Endothelial cell of umbilical vein (primary cell): Measurements from ENCODE around the gene SEMG1. TPM values are rescaled to one million over a fixed set of nuclear protein-coding genes. Genes with fewer than 3 reads are reported as not detected.

ENCODE experiments used
- BruUV-seq: library from RNA; stranded (reverse); fragments of 400-500 nt; replicated peaks from 2 replicates; lab custom pipeline; 2021; lab: Mats Ljungman, UMichigan
- CTCF ChIA-PET: fragments of 300-600, 350-600 bp; sonication (Branson Sonifier 250); formaldehyde crosslinking; loops from one replicate; lab custom pipeline; 2021; ENCODE audit warnings: antibody characterized with exemption, inconsistent platforms; lab: Charles Lee
- POLR2A ChIA-PET: fragments of 300-600, 350-600 bp; sonication (Branson Sonifier 250); formaldehyde crosslinking; loops from one replicate; lab custom pipeline; 2021; ENCODE audit warnings: antibody characterized with exemption, inconsistent platforms; lab: Charles Lee
- DNase-seq: peaks from one replicate; pipeline ENCODE4 v3.0.0-alpha.2; 2011; ENCODE audit warnings: low read depth, low spot score
- FAIRE-seq: peaks from 2 replicates; lab custom pipeline; 2011; peaks lifted over from hg19 to GRCh38; lab: Jason Lieb, UNC
- H2AFZ ChIP-seq: 2 replicates; pipeline ENCODE4 v1.6.0; 2012; ENCODE audit warnings: low read depth, low read length, control low read depth, inconsistent platforms
- H3K27ac ChIP-seq: 2 replicates; pipeline ENCODE4 v1.5.1; 2011; ENCODE audit warnings: low read depth, mild to moderate bottlenecking, control low read depth, low read length, moderate library complexity; ENCODE audit not compliant: insufficient read depth
- H3K27me3 ChIP-seq, 2 experiments: 2 replicates each; pipeline versions ENCODE4 v1.6.0 to v1.6.1; 2011; ENCODE audit warnings: low read length in 2 of 2, mixed read lengths in 1 of 2; ENCODE audit not compliant: control insufficient read depth in 2 of 2, insufficient read depth in 2 of 2
- H3K36me3 ChIP-seq, 2 experiments: 2 replicates in 1 of 2; 3 replicates in 1 of 2; pipeline ENCODE4 v1.5.1; 2011; ENCODE audit warnings: low read length in 2 of 2, mild to moderate bottlenecking in 1 of 2, moderate library complexity in 1 of 2; ENCODE audit not compliant: control insufficient read depth in 2 of 2, insufficient read depth in 2 of 2; ENCODE audit errors: extremely low read depth in 1 of 2
- H3K4me1 ChIP-seq: 3 replicates; pipeline ENCODE4 v1.5.1; 2011; ENCODE audit warnings: mild to moderate bottlenecking, low read length; ENCODE audit not compliant: control insufficient read depth, insufficient read depth; ENCODE audit errors: extremely low read depth
- H3K4me2 ChIP-seq: 2 replicates; pipeline ENCODE4 v1.6.1; 2011; ENCODE audit warnings: low read length, control low read depth, mixed read lengths; ENCODE audit not compliant: insufficient read depth
- H3K4me3 ChIP-seq, 3 experiments: fragments of 200-600 bp in 1 of 3; sonication (generic), shearing (Covaris generic) in 1 of 3; replicated peaks in 1 of 3; 2 replicates each; pipeline ENCODE4 v1.5.1; 2011 to 2016; ENCODE audit warnings: control low read depth in 3 of 3, low read length in 3 of 3, mild to moderate bottlenecking in 2 of 3, inconsistent platforms in 1 of 3, low read depth in 1 of 3, moderate library complexity in 1 of 3; ENCODE audit not compliant: insufficient read depth in 1 of 3
- H3K79me2 ChIP-seq: 2 replicates; pipeline ENCODE4 v1.6.0; 2012; ENCODE audit warnings: low read length, inconsistent platforms; ENCODE audit not compliant: control insufficient read depth, insufficient read depth
- H3K9ac ChIP-seq: replicated peaks from 2 replicates; pipeline ENCODE3; 2011; ENCODE audit warnings: low read length, control low read depth; ENCODE audit not compliant: insufficient read depth; ENCODE audit errors: extremely low read depth
- H3K9me1 ChIP-seq: replicated peaks from 3 replicates; pipeline ENCODE4 v1.6.0; 2011; ENCODE audit warnings: mild to moderate bottlenecking, low read length; ENCODE audit not compliant: control insufficient read depth, insufficient read depth; ENCODE audit errors: extremely low read depth
- H3K9me3 ChIP-seq: replicated peaks from 2 replicates; pipeline ENCODE4 v1.5.1; 2012; ENCODE audit warnings: low read length, inconsistent platforms; ENCODE audit not compliant: control insufficient read depth, insufficient read depth
- H4K20me1 ChIP-seq: replicated peaks from 2 replicates; pipeline ENCODE3; 2011; ENCODE audit warnings: mild to moderate bottlenecking, low read length; ENCODE audit not compliant: control insufficient read depth, insufficient read depth; ENCODE audit errors: extremely low read depth
- CTCF ChIP-seq, 2 donors: IDR thresholded peaks; 1 replicate in 1 of 2; 2 replicates in 1 of 2; pipeline ENCODE4 v1.5.1; 2011; ENCODE audit warnings: low read length in 2 of 2, mild to moderate bottlenecking in 2 of 2, moderate library complexity in 2 of 2, control low read depth in 1 of 2, inconsistent platforms in 1 of 2, low read depth in 1 of 2; ENCODE audit not compliant: insufficient read depth in 1 of 2; ENCODE audit errors: extremely low read depth in 1 of 2
- EZH2 ChIP-seq: IDR thresholded peaks from 2 replicates; pipeline ENCODE4 v1.6.1; 2012; ENCODE audit warnings: borderline replicate concordance, low read depth, mild to moderate bottlenecking, moderate library complexity, low read length, inconsistent platforms; ENCODE audit not compliant: severe bottlenecking
- FOS ChIP-seq: IDR thresholded peaks from 2 replicates; pipeline ENCODE4 v1.6.1; 2011; ENCODE audit warnings: mild to moderate bottlenecking, low read length, moderate library complexity, borderline replicate concordance; ENCODE audit not compliant: insufficient read depth
- GATA2 ChIP-seq: IDR thresholded peaks from 2 replicates; pipeline ENCODE4 v1.7.0; 2011; ENCODE audit warnings: low read depth, mild to moderate bottlenecking, moderate library complexity, mixed read lengths, low read length; ENCODE audit not compliant: insufficient read length, insufficient read depth
- JUN ChIP-seq: IDR thresholded peaks from 2 replicates; pipeline ENCODE4 v1.6.1; 2011; ENCODE audit warnings: borderline replicate concordance, low read depth; ENCODE audit not compliant: insufficient read length, insufficient read depth
- MAX ChIP-seq: IDR thresholded peaks from 2 replicates; pipeline ENCODE4 v1.6.1; 2011; ENCODE audit not compliant: insufficient read depth, insufficient read length
- MYC ChIP-seq: IDR thresholded peaks from one replicate; pipeline ENCODE4 v1.6.1; 2011; ENCODE audit warnings: mild to moderate bottlenecking, low read depth, low read length
- POLR2A ChIP-seq: IDR thresholded peaks from 2 replicates; pipeline ENCODE4 v1.6.1; 2012; ENCODE audit warnings: low read depth, mild to moderate bottlenecking, control low read depth, low read length
- POLR2AphosphoS5 ChIP-seq: IDR thresholded peaks from 2 replicates; pipeline ENCODE4 v1.6.1; 2012; ENCODE audit warnings: low read depth, mild to moderate bottlenecking, control low read depth, low read length, moderate library complexity; ENCODE audit not compliant: insufficient read depth
- dilution Hi-C: fragments of 300-500 bp; cut with MboI; formaldehyde crosslinking; loops from one replicate; pipeline ENCODE4 v1.15.0; 2019; ENCODE audit warnings: low sequenced_read_pairs; ENCODE audit not compliant: extremely low pct_ligation_motif_present
- intact Hi-C: fragments of 100-400 bp; cut with micrococcal nuclease; formaldehyde crosslinking; loops from one replicate; pipeline ENCODE4 v1.10.0; 2022
- polyA plus RNA-seq, 4 experiments: library from polyadenylated mRNA; depleted of rRNA in 3 of 4; stranded (reverse) in 3 of 4; unstranded in 1 of 4; fragments of >200 nt; gene quantifications; 2 replicates each; pipeline versions ENCODE4 v1.2.1 to v1.2.3, GENCODE V29; 2011 to 2012; ENCODE audit warnings: missing spikeins in 1 of 4
- total RNA-seq: library from RNA; stranded (reverse); gene quantifications from 2 replicates; pipeline ENCODE4 v1.2.3, GENCODE V29; 2021

The SEMG1 gene
- total and polyA plus RNA-seq, 2 donors (not counting 3 experiments of a cell fraction or from before 2014, with no cell fraction given) = not detected

- FAIRE-seq = no peak
- dilution Hi-C loops = no loop called here
- TF ChIP-seq GATA2 = no peak
- no peak for TF ChIP-seq EZH2
- no peak for TF ChIP-seq POLR2A
- TF ChIP-seq MAX = no peak
- no peak for TF ChIP-seq POLR2AphosphoS5
- no peak for TF ChIP-seq MYC
- no peak for TF ChIP-seq JUN
- TF ChIP-seq CTCF (IDR thresholded peaks at IDR 0.05; ENCODE audit: extremely low read depth in 1 of 2, insufficient read depth in 1 of 2, low read depth in 1 of 2, low read length in 2 of 2) = no peak
- TF ChIP-seq FOS = no peak
- BruUV-seq = no TSS peak
- Histone ChIP-seq H3K9me3 (no peaks in the 10 kb centered on the region), H3K4me1 (no peaks in the 10 kb centered on the region), H3K9ac (no peak within 1 kb of the TSS), H2AFZ (no peak within 1 kb of the TSS), H3K9me1 (no peaks in the 10 kb centered on the region), H3K27me3 (peaks cover 1 to 3% of the 10 kb centered on the region in 2 experiments), H4K20me1 (no peaks in the 10 kb centered on the region), H3K36me3 (no peaks in the 10 kb centered on the region), H3K4me2 (no peak within 1 kb of the TSS), H3K4me3 (no peak within 1 kb of the TSS), H3K79me2 (no peaks in the 10 kb centered on the region), H3K27ac (no peak within 1 kb of the TSS)
- intact Hi-C loops = no loop called here
- no peak for DNase-seq
- CTCF ChIA-PET = interaction anchor here (1.2 to 1.6 kb wide), 4 partner anchors 9 to 39 kb away, joined by 3 to 5 read pairs (median 4); no protein-coding TSS in a partner anchor
- POLR2A ChIA-PET = interaction anchor here (0.6 kb wide), 1 partner anchor 103 kb away, joined by 3 read pairs; no protein-coding TSS in a partner anchor
Observed at GRCh38 chr20:45254383-45255262, 47.8 kb downstream of the SEMG1 start, which contains the start of gene SLPI. SLPI (minus strand) TSS chr20:45254564; CDS start chr20:45254543, 21 bp downstream.
